ENCODE measurements around the gene AASS. TPM values are rescaled to one million over a fixed set of nuclear protein-coding genes. Genes with fewer than 3 reads are reported as not detected.

Gene AASS
- total RNA-seq, 2 donors from 2014 or later, result 28.5 to 37.9 TPM

GRCh38 chr7:122046402-122046801 is 97.6 kb downstream of the AASS start:
- Histone ChIP-seq H3K4me3 (no peak overlapping the region), H3K4me1 (no peaks in the 10 kb centered on the region), H3K9me3 (no peaks in the 10 kb centered on the region), H3K27ac (no peak overlapping the region), H3K27me3 (no peaks in the 10 kb centered on the region), H3K36me3 (replicated peaks in 1 of 2; ENCODE audit: insufficient read depth in 1 of 2, low read depth in 2 of 2) (no peaks in the 10 kb centered on the region)
- DNase-seq (no peak), ATAC-seq (no peak)
- intact Hi-C loops (cut with DNase I), result no loop called here
- no peak for TF ChIP-seq CTCF (IDR thresholded peaks at IDR 0.05)
- TF ChIP-seq POLR2A (IDR thresholded peaks at IDR 0.05), result no peak
- WGBS, 2 donors, result 88 to 90% methylated on average over 3 of the region's 3 CpGs

GRCh38 chr7:122040147-122040546 is 103.9 kb downstream of the AASS start:
- intact Hi-C loops (cut with DNase I), result no loop called here
- DNase-seq (no peak), ATAC-seq (no peak)
- no peaks in the 10 kb centered on the region for H3K27me3 ChIP-seq
- H3K36me3 ChIP-seq (replicated peaks in 1 of 2; ENCODE audit: insufficient read depth in 1 of 2, low read depth in 2 of 2), result no peaks in the 10 kb centered on the region
- H3K4me3 ChIP-seq, result no peak overlapping the region
- no peak overlapping the region for H3K27ac ChIP-seq
- no peak for TF ChIP-seq CTCF (IDR thresholded peaks at IDR 0.05)
- no peak for TF ChIP-seq POLR2A (IDR thresholded peaks at IDR 0.05)
- WGBS, 2 donors, result 84 to 95% methylated on average over 3 of the region's 3 CpGs
- H3K9me3 ChIP-seq, result no peaks in the 10 kb centered on the region
- H3K4me1 ChIP-seq, result no peaks in the 10 kb centered on the region

GRCh38 chr7:122038904-122039303 is 105.1 kb downstream of the AASS start:
- no peaks in the 10 kb centered on the region for H3K27me3 ChIP-seq
- no peaks in the 10 kb centered on the region for H3K9me3 ChIP-seq
- 76% methylated on average over 3 of the region's 3 CpGs for WGBS, 2 donors
- intact Hi-C loops (cut with DNase I), result no loop called here
- TF ChIP-seq CTCF (IDR thresholded peaks at IDR 0.05) (no peak), POLR2A (IDR thresholded peaks at IDR 0.05) (no peak)
- no peaks in the 10 kb centered on the region for H3K36me3 ChIP-seq (replicated peaks in 1 of 2; ENCODE audit: insufficient read depth in 1 of 2, low read depth in 2 of 2)
- no peak overlapping the region for H3K4me3 ChIP-seq
- DNase-seq, result no peak
- no peaks in the 10 kb centered on the region for H3K4me1 ChIP-seq
- ATAC-seq, result no peak
- no peak overlapping the region for H3K27ac ChIP-seq

- Histone ChIP-seq H3K4me1 (no peaks in the 10 kb centered on the region), H3K27me3 (no peaks in the 10 kb centered on the region), H3K36me3 (replicated peaks in 1 of 2; ENCODE audit: insufficient read depth in 1 of 2, low read depth in 2 of 2) (no peaks in the 10 kb centered on the region), H3K27ac (no peak overlapping the region), H3K4me3 (no peak overlapping the region), H3K9me3 (no peaks in the 10 kb centered on the region)
- TF ChIP-seq CTCF (IDR thresholded peaks at IDR 0.05), result no peak
- no peak for TF ChIP-seq POLR2A (IDR thresholded peaks at IDR 0.05)
- intact Hi-C loops (cut with DNase I), result no loop called here
- DNase-seq, result no peak
- ATAC-seq, result no peak
- 83 to 85% methylated on average over 3 of the region's 3 CpGs for WGBS, 2 donors
Observed at GRCh38 chr7:122038134-122038533, 105.9 kb downstream of the AASS start.

GRCh38 chr7:122035876-122036275 is 108.2 kb downstream of the AASS start:
- H3K36me3 ChIP-seq (replicated peaks in 1 of 2; ENCODE audit: insufficient read depth in 1 of 2, low read depth in 2 of 2), result no peaks in the 10 kb centered on the region
- ATAC-seq (no peak), DNase-seq (no peak)
- TF ChIP-seq CTCF (IDR thresholded peaks at IDR 0.05) (no peak), POLR2A (IDR thresholded peaks at IDR 0.05) (no peak)
- 73 to 92% methylated on average over 1 of the region's 1 CpG for WGBS, 2 donors
- intact Hi-C loops (cut with DNase I), result no loop called here
- H3K27ac ChIP-seq, result no peak overlapping the region
- H3K27me3 ChIP-seq, result no peaks in the 10 kb centered on the region
- no peak overlapping the region for H3K4me3 ChIP-seq
- H3K4me1 ChIP-seq, result no peaks in the 10 kb centered on the region
- H3K9me3 ChIP-seq, result no peaks in the 10 kb centered on the region
